ENCODE data around the gene TMCC3.

The TMCC3 gene

GRCh38 chr12:94587266-94588241, 62.8 kb downstream of the TMCC3 start:
- DNase-seq (ENCODE audit: low spot score in 2 of 2): no peak
- no peaks in the 10 kb centered on the region for H3K36me3 Mint-ChIP-seq (ENCODE audit: insufficient read depth)

GRCh38 chr12:94586589-94587259, 63.6 kb downstream of the TMCC3 start:
- no peaks in the 10 kb centered on the region for H3K9me3 Mint-ChIP-seq
- H3K36me3 Mint-ChIP-seq (ENCODE audit: insufficient read depth): peaks cover 6% of the 10 kb centered on the region
- H3K4me1 Mint-ChIP-seq: peaks cover 6% of the 10 kb centered on the region
- no peak overlapping the region for H3K27ac Mint-ChIP-seq (ENCODE audit: low read depth)
- H3K27me3 Mint-ChIP-seq: no peaks in the 10 kb centered on the region
- no peak for ATAC-seq (replicated peaks; ENCODE audit: extremely low read depth, poor library complexity, severe bottlenecking)
- H3K4me3 Mint-ChIP-seq: no peak overlapping the region
- DNase-seq (ENCODE audit: low spot score in 2 of 2): no peak

More at GRCh38 chr12:94587266-94588241, 62.8 kb downstream of the TMCC3 start:
- Mint-ChIP-seq H3K9me3 (no peaks in the 10 kb centered on the region), H3K27me3 (no peaks in the 10 kb centered on the region), H3K4me1 (peaks cover 6% of the 10 kb centered on the region), H3K4me3 (no peak overlapping the region), H3K27ac (ENCODE audit: low read depth) (no peak overlapping the region)
- no peak for ATAC-seq (replicated peaks; ENCODE audit: extremely low read depth, poor library complexity, severe bottlenecking)

- no peaks in the 10 kb centered on the region for H3K27me3 Mint-ChIP-seq
- no peak overlapping the region for H3K4me3 Mint-ChIP-seq
- DNase-seq (ENCODE audit: low spot score in 2 of 2) (no peak), ATAC-seq (replicated peaks; ENCODE audit: extremely low read depth, poor library complexity, severe bottlenecking) (no peak)
- H3K27ac Mint-ChIP-seq (ENCODE audit: low read depth): peak overlapping the region; percentile 70
- H3K9me3 Mint-ChIP-seq: no peaks in the 10 kb centered on the region
- peaks cover 6% of the 10 kb centered on the region for H3K36me3 Mint-ChIP-seq (ENCODE audit: insufficient read depth)
- peaks cover 6% of the 10 kb centered on the region for H3K4me1 Mint-ChIP-seq
These were observed 64.7 kb downstream of the TMCC3 start for GRCh38 chr12:94585626-94586025.

GRCh38 chr12:94584377-94584776, 66.0 kb downstream of the TMCC3 start:
- no peaks in the 10 kb centered on the region for H3K9me3 Mint-ChIP-seq
- ATAC-seq (replicated peaks; ENCODE audit: extremely low read depth, poor library complexity, severe bottlenecking): no peak
- DNase-seq (ENCODE audit: low spot score in 2 of 2): no peak
- no peaks in the 10 kb centered on the region for H3K27me3 Mint-ChIP-seq
- H3K36me3 Mint-ChIP-seq (ENCODE audit: insufficient read depth): peaks cover 6% of the 10 kb centered on the region
- H3K4me1 Mint-ChIP-seq: peaks cover 6% of the 10 kb centered on the region
- H3K27ac Mint-ChIP-seq (ENCODE audit: low read depth): no peak overlapping the region
- H3K4me3 Mint-ChIP-seq: no peak overlapping the region

- Mint-ChIP-seq H3K4me1 (peaks cover 6% of the 10 kb centered on the region), H3K27ac (ENCODE audit: low read depth) (no peak overlapping the region), H3K4me3 (no peak overlapping the region), H3K9me3 (no peaks in the 10 kb centered on the region), H3K36me3 (ENCODE audit: insufficient read depth) (peaks cover 12% of the 10 kb centered on the region), H3K27me3 (no peaks in the 10 kb centered on the region)
- DNase-seq (ENCODE audit: low spot score in 2 of 2) (no peak), ATAC-seq (replicated peaks; ENCODE audit: extremely low read depth, poor library complexity, severe bottlenecking) (no peak)
These were observed 67.8 kb downstream of the TMCC3 start for GRCh38 chr12:94582591-94582990.

- ATAC-seq (replicated peaks; ENCODE audit: extremely low read depth, poor library complexity, severe bottlenecking): no peak
- Mint-ChIP-seq H3K4me3 (no peak overlapping the region), H3K9me3 (no peaks in the 10 kb centered on the region), H3K27me3 (no peaks in the 10 kb centered on the region), H3K36me3 (ENCODE audit: insufficient read depth) (peaks cover 11% of the 10 kb centered on the region), H3K4me1 (no peaks in the 10 kb centered on the region), H3K27ac (ENCODE audit: low read depth) (no peak overlapping the region)
- no peak for DNase-seq (ENCODE audit: low spot score in 2 of 2)
These were observed 74.5 kb downstream of the TMCC3 start for GRCh38 chr12:94575645-94576403.

GRCh38 chr12:94575024-94575423, 75.3 kb downstream of the TMCC3 start:
- DNase-seq (ENCODE audit: low spot score in 2 of 2) (no peak), ATAC-seq (replicated peaks; ENCODE audit: extremely low read depth, poor library complexity, severe bottlenecking) (no peak)
- H3K27ac Mint-ChIP-seq (ENCODE audit: low read depth): no peak overlapping the region
- no peaks in the 10 kb centered on the region for H3K27me3 Mint-ChIP-seq
- H3K4me1 Mint-ChIP-seq: no peaks in the 10 kb centered on the region
- no peak overlapping the region for H3K4me3 Mint-ChIP-seq
- no peaks in the 10 kb centered on the region for H3K9me3 Mint-ChIP-seq
- H3K36me3 Mint-ChIP-seq (ENCODE audit: insufficient read depth): peaks cover 13% of the 10 kb centered on the region

GRCh38 chr12:94571556-94571955, 78.8 kb downstream of the TMCC3 start:
- DNase-seq (ENCODE audit: low spot score in 2 of 2): no peak
- Mint-ChIP-seq H3K27ac (ENCODE audit: low read depth) (no peak overlapping the region), H3K36me3 (ENCODE audit: insufficient read depth) (peaks cover 5% of the 10 kb centered on the region), H3K4me1 (no peaks in the 10 kb centered on the region), H3K9me3 (no peaks in the 10 kb centered on the region), H3K27me3 (no peaks in the 10 kb centered on the region), H3K4me3 (no peak overlapping the region)
- ATAC-seq (replicated peaks; ENCODE audit: extremely low read depth, poor library complexity, severe bottlenecking): no peak

- Mint-ChIP-seq H3K27me3 (no peaks in the 10 kb centered on the region), H3K4me1 (no peaks in the 10 kb centered on the region), H3K27ac (ENCODE audit: low read depth) (no peak overlapping the region), H3K4me3 (no peak overlapping the region), H3K36me3 (ENCODE audit: insufficient read depth) (peaks cover 2% of the 10 kb centered on the region), H3K9me3 (no peaks in the 10 kb centered on the region)
- no peak for ATAC-seq (replicated peaks; ENCODE audit: extremely low read depth, poor library complexity, severe bottlenecking)
- DNase-seq (ENCODE audit: low spot score in 2 of 2): no peak
These were observed 80.2 kb downstream of the TMCC3 start for GRCh38 chr12:94570161-94570560.

GRCh38 chr12:94567761-94568160, 82.6 kb downstream of the TMCC3 start:
- ATAC-seq (replicated peaks; ENCODE audit: extremely low read depth, poor library complexity, severe bottlenecking): no peak
- H3K36me3 Mint-ChIP-seq (ENCODE audit: insufficient read depth): peaks cover 2% of the 10 kb centered on the region
- no peaks in the 10 kb centered on the region for H3K27me3 Mint-ChIP-seq
- H3K27ac Mint-ChIP-seq (ENCODE audit: low read depth): no peak overlapping the region
- no peaks in the 10 kb centered on the region for H3K9me3 Mint-ChIP-seq
- no peak overlapping the region for H3K4me3 Mint-ChIP-seq
- no peak for DNase-seq (ENCODE audit: low spot score in 2 of 2)
- H3K4me1 Mint-ChIP-seq: no peaks in the 10 kb centered on the region

- Mint-ChIP-seq H3K4me3 (no peak overlapping the region), H3K9me3 (no peaks in the 10 kb centered on the region), H3K27ac (ENCODE audit: low read depth) (no peak overlapping the region), H3K36me3 (ENCODE audit: insufficient read depth) (peaks cover 2% of the 10 kb centered on the region), H3K4me1 (no peaks in the 10 kb centered on the region), H3K27me3 (no peaks in the 10 kb centered on the region)
- no peak for ATAC-seq (replicated peaks; ENCODE audit: extremely low read depth, poor library complexity, severe bottlenecking)
- DNase-seq (ENCODE audit: low spot score in 2 of 2): no peak
These were observed 84.0 kb downstream of the TMCC3 start for GRCh38 chr12:94566345-94566744.

- Mint-ChIP-seq H3K4me3 (no peak overlapping the region), H3K9me3 (no peaks in the 10 kb centered on the region), H3K4me1 (no peaks in the 10 kb centered on the region), H3K27me3 (peaks cover 3% of the 10 kb centered on the region), H3K36me3 (ENCODE audit: insufficient read depth) (peaks cover under 1% of the 10 kb centered on the region), H3K27ac (ENCODE audit: low read depth) (no peak overlapping the region)
- no peak for DNase-seq (ENCODE audit: low spot score in 2 of 2)
- no peak for ATAC-seq (replicated peaks; ENCODE audit: extremely low read depth, poor library complexity, severe bottlenecking)
These were observed 84.7 kb downstream of the TMCC3 start for GRCh38 chr12:94565683-94566082.

Measured in central memory CD8-positive, alpha-beta T cell (primary cell).